HK-2 (cell line): Measurements from ENCODE around the gene GFRA4.

ENCODE experiments used
- DNase-seq: peaks from one replicate; pipeline ENCODE4 v3.0.0-alpha.2; 2018; ENCODE audit not compliant: unreplicated experiment

GFRA4 gene

GRCh38 chr20:3663031-3663701 is at the start of gene GFRA4:
GFRA4 (minus strand) TSS chr20:3663399; CDS start chr20:3663399, 0 bp downstream.
- DNase-seq, result no peak

- DNase-seq, result no peak
These were observed 49.2 kb upstream of the GFRA4 start, which contains the start of gene SIGLEC1 for GRCh38 chr20:3712279-3712873. SIGLEC1 (minus strand) TSS chr20:3712600; CDS start chr20:3707128, 5,472 bp downstream.

DNA sequence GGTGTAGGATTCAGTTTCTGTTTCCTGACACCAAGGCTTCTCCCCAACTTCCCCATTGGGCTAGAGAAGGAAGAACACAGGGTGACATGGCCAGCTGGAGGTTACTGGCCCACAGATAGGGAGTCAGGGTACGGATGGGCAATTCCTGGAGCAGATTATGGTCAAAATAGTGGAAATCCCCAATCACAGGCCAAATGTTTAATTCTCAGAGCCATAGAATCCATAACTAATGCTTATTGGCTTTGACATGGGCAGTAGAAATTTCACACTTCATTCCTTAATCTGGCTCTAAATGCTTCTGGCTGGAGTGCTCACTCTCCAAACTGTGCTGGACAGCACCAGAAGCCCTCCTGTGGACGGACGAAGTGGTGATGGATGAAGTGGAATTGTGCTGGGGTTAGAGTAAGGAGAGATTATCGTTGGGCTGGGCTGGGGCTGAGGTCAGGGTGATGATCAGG is 48.3 kb upstream of the GFRA4 start:
- no peak for DNase-seq

DNA sequence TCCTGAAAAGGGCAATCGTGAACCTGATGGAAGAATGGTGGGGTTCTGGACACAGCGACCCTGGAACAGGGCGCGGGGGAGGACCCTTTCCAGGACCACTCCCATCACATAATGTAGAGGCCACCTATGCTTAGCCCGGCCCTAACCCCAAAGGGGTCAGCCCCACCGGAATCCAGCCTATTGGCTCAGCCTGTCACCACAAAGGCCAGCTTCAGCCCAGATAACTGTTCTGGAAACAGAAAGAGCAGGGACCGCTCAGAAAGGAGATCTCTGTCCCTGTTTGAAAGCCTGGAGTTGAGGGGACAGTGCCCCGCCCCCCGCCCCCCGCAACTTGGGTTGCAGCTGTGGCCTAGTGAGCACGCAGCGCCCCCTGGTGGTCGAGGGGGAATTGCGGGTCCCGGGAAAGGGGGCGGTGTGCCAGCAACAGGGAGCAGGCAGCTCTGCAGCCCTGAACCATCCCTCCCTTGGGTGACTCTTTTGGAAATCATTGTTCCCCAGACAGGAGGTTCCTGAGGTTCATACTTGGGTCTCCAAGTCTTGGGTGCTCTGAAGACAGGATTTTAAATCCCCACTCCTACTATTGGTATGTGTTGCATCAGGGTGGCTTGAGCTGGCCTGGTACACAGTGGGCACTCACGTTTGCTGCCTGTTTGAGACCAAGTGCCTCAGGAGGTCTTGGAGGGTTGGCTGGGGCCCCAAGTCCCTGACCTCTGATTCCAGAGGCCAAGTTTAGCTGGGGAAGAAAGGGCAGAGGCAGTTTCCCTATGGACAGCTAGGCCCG is 47.7 kb upstream of the GFRA4 start:
- peak; percentile 71 for DNase-seq

DNA sequence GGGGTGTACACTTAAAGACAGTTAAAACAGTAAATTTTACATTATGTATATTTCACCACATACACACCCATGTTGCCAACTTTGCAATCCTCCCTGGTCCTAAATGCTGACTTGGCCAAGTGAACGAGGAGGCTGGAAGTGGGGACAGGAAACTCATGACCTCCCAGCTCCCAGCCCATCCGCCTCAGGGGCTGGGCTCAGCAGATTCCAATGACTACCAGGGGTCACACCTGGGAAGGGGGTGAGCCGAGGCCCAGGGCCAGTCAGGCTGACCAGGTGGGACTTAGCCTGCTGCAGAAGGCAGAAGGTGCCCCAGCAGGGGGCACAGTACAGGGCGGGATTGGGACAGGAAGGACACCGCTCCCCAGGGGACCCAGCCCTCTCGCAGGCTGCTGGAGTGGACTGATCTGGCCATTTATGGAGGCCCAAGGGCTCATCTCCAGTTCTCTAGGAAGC is 46.8 kb upstream of the GFRA4 start:
- no peak for DNase-seq

- no peak for DNase-seq
These were observed 44.3 kb upstream of the GFRA4 start for GRCh38 chr20:3707508-3707899.

- no peak for DNase-seq
These were observed 43.7 kb upstream of the GFRA4 start for GRCh38 chr20:3706774-3707507.

GRCh38 chr20:3705970-3706739 is 43.0 kb upstream of the GFRA4 start:
- no peak for DNase-seq

- no peak for DNase-seq
These were observed 42.3 kb upstream of the GFRA4 start for GRCh38 chr20:3705491-3705969.

DNA sequence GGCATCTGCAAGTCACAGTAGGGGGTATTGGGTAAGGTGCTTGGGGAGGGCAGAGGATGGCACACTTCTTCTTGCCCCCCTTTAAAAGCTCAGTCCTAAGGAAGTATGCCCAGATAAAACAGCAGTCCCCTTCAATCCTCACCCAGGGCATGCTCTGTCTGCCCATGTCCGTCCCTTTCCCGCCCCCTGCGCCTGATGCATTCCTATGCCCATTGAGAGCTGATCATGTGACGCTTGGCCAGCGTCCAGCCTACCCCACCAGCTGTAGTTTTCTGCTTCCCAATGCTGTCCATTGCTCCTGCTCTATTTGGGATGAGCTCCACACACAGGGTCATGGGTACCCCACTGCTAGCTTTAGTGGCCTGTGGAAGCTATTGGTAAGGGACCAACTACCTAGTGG is 40.9 kb upstream of the GFRA4 start:
- DNase-seq, result no peak

DNA sequence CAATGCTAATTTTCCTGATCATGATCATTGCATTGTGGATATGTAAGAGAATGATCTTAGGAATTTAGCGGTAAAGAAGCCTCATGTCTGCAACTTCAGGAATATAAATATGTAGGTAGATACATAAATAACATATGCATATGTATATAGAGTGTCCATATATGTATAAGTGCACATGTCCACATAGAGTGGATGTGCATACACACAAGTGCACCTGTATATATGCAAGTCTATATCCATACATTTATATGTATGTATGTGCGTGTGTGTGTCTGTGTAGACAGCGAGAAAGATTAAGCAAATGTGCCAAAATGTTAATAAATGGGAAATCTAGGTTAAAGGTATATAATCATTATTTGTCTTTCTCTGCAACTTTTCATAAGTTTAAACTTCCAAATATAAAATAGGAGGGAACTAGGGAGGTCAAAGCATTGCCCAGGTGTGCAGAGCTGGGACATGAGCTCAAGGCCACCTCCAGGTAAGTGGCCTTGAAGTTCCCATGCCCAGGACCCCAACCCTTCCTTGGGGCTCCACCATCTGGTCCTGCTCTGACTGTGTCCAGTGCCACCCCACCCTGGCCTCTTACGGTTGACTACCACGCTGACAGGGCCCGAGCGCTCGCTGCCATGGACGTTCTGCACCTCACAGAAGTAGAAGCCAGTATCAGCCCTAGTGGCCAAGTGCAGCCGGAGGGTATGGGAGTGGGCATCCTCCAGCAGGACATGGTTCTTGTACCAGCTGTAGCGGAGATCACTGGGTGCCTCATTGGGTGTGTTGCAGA is 39.6 kb upstream of the GFRA4 start:
- no peak for DNase-seq

DNA sequence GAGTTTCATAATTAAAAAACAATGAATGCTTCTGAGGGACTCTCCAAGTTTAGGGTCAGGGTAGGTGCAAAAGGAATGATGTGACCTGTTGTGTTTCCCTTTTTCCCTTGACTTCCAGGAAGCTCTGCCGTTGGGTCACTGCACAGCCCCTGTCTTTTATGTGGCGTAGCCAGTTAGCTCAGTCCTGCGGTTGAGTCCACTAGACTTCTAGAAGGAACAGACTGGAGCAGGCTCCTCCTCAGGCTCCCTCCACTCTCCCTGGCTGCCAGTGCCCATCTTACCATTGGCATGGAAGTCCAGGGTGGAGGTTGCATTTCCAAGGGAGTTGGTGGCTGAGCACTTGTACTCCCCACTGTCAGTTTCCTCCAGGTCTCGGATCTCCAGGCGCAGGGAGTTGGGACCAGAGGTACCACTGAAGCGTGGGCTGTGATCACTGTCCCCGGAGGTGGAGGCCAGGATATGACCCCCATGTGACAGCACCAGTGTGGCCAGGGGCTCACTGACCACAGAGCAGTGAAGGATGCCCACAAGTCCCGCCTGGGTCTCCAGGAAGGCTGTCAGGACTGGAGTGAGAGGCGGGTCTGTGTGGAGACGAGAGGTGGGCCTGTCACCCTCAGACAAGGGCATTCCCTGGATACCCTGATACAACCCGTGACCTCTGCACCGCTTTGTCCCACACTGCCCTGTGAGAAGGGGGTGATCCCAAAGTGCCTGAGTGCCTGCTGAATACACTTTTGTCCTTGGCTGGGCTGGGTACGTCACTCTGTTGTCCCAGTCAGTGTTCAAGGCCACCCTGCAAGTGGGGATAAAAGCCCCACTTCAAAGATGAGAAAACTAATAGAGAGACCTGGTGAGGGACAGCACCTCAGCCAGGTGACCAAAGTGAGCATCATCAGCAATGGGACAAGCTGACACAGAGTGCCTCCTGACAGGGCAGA is 38.1 kb upstream of the GFRA4 start:
- no peak for DNase-seq

DNA sequence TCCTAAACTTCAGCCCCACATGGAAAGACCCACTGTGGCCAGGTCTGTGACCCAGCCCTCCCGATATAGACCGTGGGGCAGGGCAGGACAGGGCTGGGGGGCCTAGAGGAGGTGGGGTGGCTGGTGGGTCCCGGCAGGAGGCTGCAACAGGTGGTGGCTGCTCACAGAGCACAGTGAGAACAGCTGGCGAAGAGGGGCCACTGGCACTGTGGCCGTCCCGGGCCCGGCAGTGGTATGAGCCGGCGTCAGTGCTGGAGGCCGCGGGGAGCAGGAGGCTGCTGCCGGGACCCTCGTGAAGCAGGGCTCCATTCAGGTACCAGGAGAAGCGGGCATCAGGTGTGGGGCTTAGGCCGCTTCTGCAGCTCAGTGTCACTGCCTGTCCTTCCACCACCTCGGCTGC is 35.8 kb upstream of the GFRA4 start:
- DNase-seq, result no peak

DNA sequence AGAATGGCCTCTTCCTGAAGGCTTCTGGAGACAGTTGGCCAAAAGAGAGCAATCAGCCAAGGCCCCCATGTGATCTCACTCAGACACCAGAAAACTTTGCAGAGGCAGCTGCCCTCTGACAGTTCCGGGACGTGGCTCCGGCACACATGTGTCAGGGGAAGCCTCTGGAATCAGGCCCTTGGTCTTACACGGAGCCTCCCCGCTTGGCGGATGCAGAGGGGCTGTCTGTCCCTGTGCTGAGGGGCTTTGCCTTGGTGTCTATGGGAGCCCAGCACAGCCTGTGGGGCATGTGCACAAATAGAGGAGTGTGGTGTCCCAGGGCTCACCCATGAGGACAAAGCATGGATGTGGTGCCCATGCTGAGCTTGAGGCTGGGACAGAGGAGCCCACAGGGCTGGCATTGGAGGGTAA is 35.4 kb upstream of the GFRA4 start:
- no peak for DNase-seq

GRCh38 chr20:3697588-3698305 is 34.5 kb upstream of the GFRA4 start:
- no peak for DNase-seq

DNA sequence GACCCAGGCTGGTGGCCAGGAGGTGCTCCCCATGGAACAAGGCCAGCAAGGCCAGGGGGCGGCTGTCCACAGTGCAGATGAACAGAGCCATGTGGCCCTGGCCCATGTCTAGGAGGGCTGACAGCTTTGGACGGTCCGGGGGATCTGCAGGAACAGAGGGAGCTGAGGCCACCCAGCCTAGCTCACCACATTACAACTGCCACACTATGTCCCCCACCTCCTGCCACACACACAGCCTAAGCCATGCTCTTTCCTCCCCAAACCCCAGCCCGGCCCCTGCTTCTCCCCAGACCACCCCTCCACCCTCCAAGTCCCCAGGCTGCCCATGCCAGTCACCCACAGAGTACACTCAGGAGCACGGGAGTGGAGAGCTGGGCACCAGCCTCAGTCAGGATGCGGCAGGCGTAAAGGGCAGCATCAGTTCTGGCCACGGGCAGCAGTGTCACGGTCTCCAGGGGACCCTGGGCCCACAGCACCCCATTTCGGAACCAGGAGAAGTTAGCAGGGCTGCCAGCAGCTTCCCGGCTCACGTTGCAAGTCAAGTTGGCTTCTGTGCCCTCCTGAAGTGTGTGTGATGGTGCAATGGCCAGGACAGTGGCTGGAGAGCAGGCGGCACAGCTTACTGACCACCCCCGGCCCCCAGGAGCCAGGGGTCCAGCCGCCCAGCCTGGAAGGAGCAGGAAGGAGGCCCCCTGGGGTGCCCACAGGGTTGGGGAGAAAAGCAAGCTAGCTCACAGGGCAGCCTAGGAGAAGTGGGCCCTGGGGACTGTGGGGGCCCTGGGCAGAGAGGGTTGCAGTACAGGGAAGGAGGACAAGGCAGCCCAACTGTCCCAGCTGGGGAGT is 33.8 kb upstream of the GFRA4 start:
- no peak for DNase-seq

DNA sequence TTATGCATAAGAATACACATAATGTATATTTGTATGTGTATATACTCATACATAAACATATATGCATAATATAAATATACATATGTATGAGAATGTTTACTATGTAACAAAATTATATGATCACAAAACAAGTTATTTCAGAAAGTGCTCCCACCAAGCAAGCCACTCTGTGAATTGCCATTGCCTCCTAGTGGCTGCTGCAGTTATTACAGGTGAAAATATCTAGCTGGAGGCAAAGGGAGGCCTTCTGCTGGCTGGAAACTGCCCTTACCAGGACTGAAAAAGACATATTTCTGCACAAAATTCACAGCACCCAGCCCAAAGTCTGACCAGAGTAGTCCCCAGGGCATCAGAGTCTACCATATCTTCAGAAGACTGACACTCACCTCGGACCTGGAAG is 33.0 kb upstream of the GFRA4 start:
- no peak for DNase-seq

- no peak for DNase-seq
These were observed 31.7 kb upstream of the GFRA4 start for GRCh38 chr20:3694864-3695263.
